MM.1S (cell line): ENCODE measurements around the gene TTC6.

ENCODE experiments used
- DNase-seq: peaks from one replicate; pipeline ENCODE4 v3.0.0-alpha.2; 2015
- H2AFZ ChIP-seq: fragments of 300-600 bp; sonication (generic); 2 replicates; pipeline ENCODE4 v1.6.0; 2016; ENCODE audit warnings: antibody characterized with exemption, low read length
- H3F3A ChIP-seq: fragments of 300-600 bp; sonication (generic); 2 replicates; pipeline ENCODE4 v1.6.1; 2016; ENCODE audit warnings: mild to moderate bottlenecking, antibody characterized with exemption, low read length, moderate library complexity, mixed read lengths; ENCODE audit not compliant: insufficient read depth
- H3K27ac ChIP-seq: fragments of 300-600 bp; sonication (generic); 2 replicates; pipeline ENCODE4 v1.5.1; 2016; ENCODE audit warnings: mild to moderate bottlenecking, low read length
- H3K27me3 ChIP-seq: fragments of 300-600 bp; sonication (generic); replicated peaks from 2 replicates; pipeline ENCODE4 v1.6.0; 2016; ENCODE audit warnings: low read length; ENCODE audit not compliant: insufficient read depth
- H3K36me3 ChIP-seq: fragments of 300-600 bp; sonication (generic); replicated peaks from 2 replicates; pipeline ENCODE4 v1.6.1; 2016; ENCODE audit warnings: mild to moderate bottlenecking, low read length, mixed read lengths; ENCODE audit not compliant: insufficient read depth
- H3K4me1 ChIP-seq: fragments of 300-600 bp; sonication (generic); 2 replicates; pipeline ENCODE4 v1.6.1; 2016; ENCODE audit warnings: low read length, mixed read lengths
- H3K4me2 ChIP-seq: fragments of 300-600 bp; sonication (generic); 2 replicates; pipeline ENCODE4 v1.6.0; 2016; ENCODE audit warnings: low read depth, low read length
- H3K4me3 ChIP-seq: fragments of 300-600 bp; sonication (generic); 2 replicates; pipeline ENCODE4 v1.5.1; 2016; ENCODE audit warnings: low read length, mixed read lengths
- H3K79me2 ChIP-seq: fragments of 300-600 bp; sonication (generic); 2 replicates; pipeline ENCODE4 v1.6.1; 2016; ENCODE audit warnings: mixed run types, low read length, mixed read lengths
- H3K9ac ChIP-seq: fragments of 300-600 bp; sonication (generic); 2 replicates; pipeline ENCODE4 v1.6.1; 2016; ENCODE audit warnings: low read length, mixed read lengths
- H3K9me2 ChIP-seq: fragments of 300-600 bp; sonication (generic); replicated peaks from 2 replicates; pipeline ENCODE4 v1.6.1; 2016; ENCODE audit warnings: mild to moderate bottlenecking, low read length, mixed read lengths; ENCODE audit not compliant: insufficient read depth
- H3K9me3 ChIP-seq: fragments of 300-600 bp; sonication (generic); replicated peaks from 2 replicates; pipeline ENCODE4 v1.6.1; 2016; ENCODE audit warnings: mild to moderate bottlenecking, low read length, mixed read lengths; ENCODE audit not compliant: insufficient read depth
- H4K20me1 ChIP-seq: fragments of 300-600 bp; sonication (generic); 2 replicates; pipeline ENCODE4 v1.6.1; 2016; ENCODE audit warnings: mild to moderate bottlenecking, low read length, moderate library complexity, mixed read lengths; ENCODE audit not compliant: insufficient read depth
- CTCF ChIP-seq: fragments of 300-600 bp; sonication (generic); IDR thresholded peaks from 2 replicates; pipeline ENCODE4 v1.5.1; 2016; ENCODE audit warnings: antibody characterized with exemption, low read length, mixed read lengths
- EZH2 ChIP-seq: fragments of 300-600 bp; sonication (generic); optimal IDR thresholded peaks from 2 replicates; pipeline ENCODE3; 2017; ENCODE audit warnings: low read depth, mild to moderate bottlenecking, antibody characterized with exemption, low read length, mixed read lengths
- EZH2phosphoT487 ChIP-seq: fragments of 300-600 bp; sonication (generic); IDR thresholded peaks from 2 replicates; pipeline ENCODE4 v1.6.1; 2018; ENCODE audit warnings: antibody characterized with exemption, low read length

The TTC6 gene

GRCh38 chr14:37587131-37587803, 8.2 kb upstream of the TTC6 start:
- H2AFZ ChIP-seq: no peak overlapping the region
- no peak for DNase-seq
- H3K4me3 ChIP-seq: no peak overlapping the region
- H3K36me3 ChIP-seq: no peaks in the 10 kb centered on the region
- H3K9me2 ChIP-seq: no peaks in the 10 kb centered on the region
- no peaks in the 10 kb centered on the region for H3K79me2 ChIP-seq
- no peaks in the 10 kb centered on the region for H3K9me3 ChIP-seq
- no peaks in the 10 kb centered on the region for H3F3A ChIP-seq
- H3K27me3 ChIP-seq: no peaks in the 10 kb centered on the region
- no peak overlapping the region for H3K4me2 ChIP-seq
- H3K9ac ChIP-seq: no peak overlapping the region
- no peak overlapping the region for H3K27ac ChIP-seq
- TF ChIP-seq CTCF (no peak), EZH2 (no peak), EZH2phosphoT487 (no peak)
- H4K20me1 ChIP-seq: no peaks in the 10 kb centered on the region
- H3K4me1 ChIP-seq: no peaks in the 10 kb centered on the region

- no peak for DNase-seq
- H3K27ac ChIP-seq: no peak overlapping the region
- H3K9ac ChIP-seq: no peak overlapping the region
- H2AFZ ChIP-seq: no peak overlapping the region
- H3K4me3 ChIP-seq: no peak overlapping the region
- H4K20me1 ChIP-seq: no peaks in the 10 kb centered on the region
- no peaks in the 10 kb centered on the region for H3K9me3 ChIP-seq
- H3K4me1 ChIP-seq: no peaks in the 10 kb centered on the region
- H3K4me2 ChIP-seq: no peak overlapping the region
- TF ChIP-seq EZH2 (no peak), CTCF (no peak), EZH2phosphoT487 (no peak)
- no peaks in the 10 kb centered on the region for H3K27me3 ChIP-seq
- H3K9me2 ChIP-seq: no peaks in the 10 kb centered on the region
- no peaks in the 10 kb centered on the region for H3F3A ChIP-seq
- H3K79me2 ChIP-seq: 0 out of 2 replicates have a peak, but pooled peaks cover 4% of the 10 kb centered on the region
- H3K36me3 ChIP-seq: no peaks in the 10 kb centered on the region
Measured at GRCh38 chr14:37587881-37588666, 7.4 kb upstream of the TTC6 start.

GRCh38 chr14:37588667-37588955, 6.8 kb upstream of the TTC6 start:
- H3K9ac ChIP-seq: no peak overlapping the region
- H2AFZ ChIP-seq: no peak overlapping the region
- H3K27me3 ChIP-seq: no peaks in the 10 kb centered on the region
- no peaks in the 10 kb centered on the region for H3K9me2 ChIP-seq
- H4K20me1 ChIP-seq: no peaks in the 10 kb centered on the region
- no peaks in the 10 kb centered on the region for H3K9me3 ChIP-seq
- no peak overlapping the region for H3K4me3 ChIP-seq
- no peak for DNase-seq
- no peaks in the 10 kb centered on the region for H3K36me3 ChIP-seq
- no peaks in the 10 kb centered on the region for H3K4me1 ChIP-seq
- peaks cover 8% of the 10 kb centered on the region for H3K79me2 ChIP-seq
- no peak overlapping the region for H3K27ac ChIP-seq
- no peak for TF ChIP-seq EZH2
- no peak for TF ChIP-seq EZH2phosphoT487
- TF ChIP-seq CTCF: no peak
- no peak overlapping the region for H3K4me2 ChIP-seq
- H3F3A ChIP-seq: no peaks in the 10 kb centered on the region
